GM12878 (cell line): ENCODE data around the gene LRRC4B. TPM values are rescaled to one million over a fixed set of nuclear protein-coding genes. Genes with fewer than 3 reads are reported as not detected.

Experiments used
- ASH2L ChIP-seq: fragments of 300-600, 200-600 bp; sonication (generic); IDR thresholded peaks from 2 replicates; pipeline ENCODE4 v1.6.1; 2017; ENCODE audit warnings: low read depth, mild to moderate bottlenecking, borderline replicate concordance
- ATF7 ChIP-seq: fragments of 450-650 bp; IDR thresholded peaks from 2 replicates; pipeline ENCODE4 v1.6.1; 2016; ENCODE audit warnings: low read depth, mild to moderate bottlenecking
- BHLHE40 ChIP-seq, 2 experiments: fragments of 450-650 bp in 1 of 2; IDR thresholded peaks; 2 replicates each; pipeline ENCODE4 v1.6.1; 2011 to 2017; ENCODE audit warnings: low read depth in 2 of 2, borderline replicate concordance in 1 of 2, improper control_type of control experiment in 1 of 2, low read length in 1 of 2, mild to moderate bottlenecking in 1 of 2
- CBFB ChIP-seq: IDR thresholded peaks from 2 replicates; pipeline ENCODE4 v1.6.1; 2016; ENCODE audit warnings: antibody characterized with exemption, low read depth
- CBX5 ChIP-seq: sonication (generic); IDR thresholded peaks from 2 replicates; pipeline ENCODE4 v1.6.1; 2016; ENCODE audit warnings: low read depth, moderate library complexity, mild to moderate bottlenecking, inconsistent platforms
- CEBPB ChIP-seq, 2 experiments: fragments of 150-350 bp in 1 of 2; IDR thresholded peaks; 2 replicates each; pipeline ENCODE4 v1.6.1; 2012 to 2014; ENCODE audit warnings: low read depth in 2 of 2, low read length in 2 of 2, borderline replicate concordance in 1 of 2, inconsistent platforms in 1 of 2
- CEBPZ ChIP-seq: fragments of 150-350 bp; IDR thresholded peaks from 2 replicates; pipeline ENCODE4 v1.6.1; 2016; ENCODE audit warnings: low read depth, low read length
- ESRRA ChIP-seq: IDR thresholded peaks from 2 replicates; pipeline ENCODE4 v1.6.1; 2012; ENCODE audit warnings: mild to moderate bottlenecking, low read length, improper control_type of control experiment
- FOS ChIP-seq: IDR thresholded peaks from 3 replicates; pipeline ENCODE4 v1.6.1; 2011; ENCODE audit warnings: borderline replicate concordance; ENCODE audit not compliant: insufficient read length; ENCODE audit errors: extremely low read depth
- HDAC2 ChIP-seq: fragments of 200-600 bp; sonication (generic); IDR thresholded peaks from 2 replicates; pipeline ENCODE4 v1.6.1; 2017
- IRF4 ChIP-seq: IDR thresholded peaks from 2 replicates; pipeline ENCODE4 v1.6.1; 2011; ENCODE audit warnings: low read depth, low read length
- KDM1A ChIP-seq: fragments of 200-600 bp; sonication (generic); IDR thresholded peaks from 2 replicates; pipeline ENCODE4 v1.6.1; 2016; ENCODE audit warnings: borderline replicate concordance
- MEF2A ChIP-seq: IDR thresholded peaks from 2 replicates; pipeline ENCODE4 v1.6.1; 2011; ENCODE audit warnings: low read depth, mild to moderate bottlenecking, low read length, moderate library complexity; ENCODE audit not compliant: insufficient read depth
- NFYB ChIP-seq: IDR thresholded peaks from 2 replicates; pipeline ENCODE4 v1.6.1; 2011; ENCODE audit warnings: low read depth, mild to moderate bottlenecking, low read length, improper control_type of control experiment, moderate library complexity; ENCODE audit not compliant: insufficient read depth
- NR2F1 ChIP-seq: fragments of 450-650 bp; conservative IDR thresholded peaks from 2 replicates; pipeline ENCODE4 v1.6.1; 2017; ENCODE audit warnings: mild to moderate bottlenecking
- WRNIP1 ChIP-seq: IDR thresholded peaks from 2 replicates; pipeline ENCODE4 v1.6.1; 2011; ENCODE audit warnings: low read depth, low read length, improper control_type of control experiment, borderline replicate concordance
- YBX1 ChIP-seq: fragments of 450-650 bp; IDR thresholded peaks from 2 replicates; pipeline ENCODE4 v1.6.1; 2016; ENCODE audit warnings: antibody characterized with exemption
- ZNF274 ChIP-seq: IDR thresholded peaks from one replicate; pipeline ENCODE4 v1.8.0; 2011; ENCODE audit not compliant: insufficient read length, insufficient read depth
- polyA plus RNA-seq, 11 experiments: library from polyadenylated mRNA; depleted of rRNA in 4 of 11; unstranded in 6 of 11; stranded (reverse) in 5 of 11; fragments of >200 nt; fragmentation: Nextera tagmentation in 4 of 11; fragmentation: Illumina TruSeq in 1 of 11; extraction: Ambion mirVana in 4 of 11; extraction: Trizol in 1 of 11; gene quantifications; 1 replicate in 1 of 11; 2 replicates in 10 of 11; pipeline versions ENCODE4 v1.2.1 to v1.2.3, GENCODE V29; 2011 to 2016; ENCODE audit warnings: inconsistent platforms in 2 of 11, missing spikeins in 2 of 11, low read depth in 1 of 11
- total RNA-seq, 4 experiments: library from RNA; depleted of rRNA in 3 of 4; stranded (reverse); fragments of >200 nt in 3 of 4; fragmentation: Illumina TruSeq in 1 of 4; extraction: Trizol in 1 of 4; gene quantifications; 2 replicates each; pipeline versions ENCODE4 v1.2.1 to v1.2.3, GENCODE V29; 2013 to 2021
- TF ChIP-seq, protein P1 (sequence below): fragments of 450-650 bp; IDR thresholded peaks from 2 replicates; pipeline ENCODE4 v1.6.1; 2017; ENCODE audit warnings: antibody characterized with exemption, mild to moderate bottlenecking, moderate library complexity
- TF ChIP-seq, protein P2 (sequence below): IDR thresholded peaks from 2 replicates; pipeline ENCODE4 v1.6.1; 2012; ENCODE audit warnings: low read depth, low read length, improper control_type of control experiment
- TF ChIP-seq, protein P3 (sequence below): fragments of 150-350 bp; IDR thresholded peaks from 2 replicates; pipeline ENCODE4 v1.6.1; 2014; ENCODE audit warnings: mild to moderate bottlenecking, low read depth, low read length

Gene LRRC4B
- total and polyA plus RNA-seq, 10 of the 15 experiments (the other 5 are each of a cell fraction or from before 2014, with no cell fraction given) = 0.14 TPM; not detected in 9

GRCh38 chr19:50511069-50511822, 57.0 kb downstream of the LRRC4B start, which contains the start of gene JOSD2 (continued):
- TF ChIP-seq MEF2A = peak; percentile 46; the same call in 1 of the 2 replicates
- no peak for TF ChIP-seq HDAC2
- TF ChIP-seq CBX5 = no peak
- 0 out of 2 replicates have a peak, but pooled peaks have one; percentile 33 for TF ChIP-seq ESRRA
- peak; percentile 94 for TF ChIP-seq CBFB
- TF ChIP-seq FOS = no peak
- TF ChIP-seq KDM1A = no peak
- TF ChIP-seq ASH2L = no peak
- TF ChIP-seq WRNIP1 = no peak
- TF ChIP-seq ATF7 = peak; percentile 97
- TF ChIP-seq YBX1 = no peak
- TF ChIP-seq CEBPB (IDR thresholded peaks at IDR 0.05; ENCODE audit: borderline replicate concordance in 1 of 2, low read depth in 2 of 2, low read length in 2 of 2) = no peak
- no peak for TF ChIP-seq ZNF274
- TF ChIP-seq, protein P1, sequence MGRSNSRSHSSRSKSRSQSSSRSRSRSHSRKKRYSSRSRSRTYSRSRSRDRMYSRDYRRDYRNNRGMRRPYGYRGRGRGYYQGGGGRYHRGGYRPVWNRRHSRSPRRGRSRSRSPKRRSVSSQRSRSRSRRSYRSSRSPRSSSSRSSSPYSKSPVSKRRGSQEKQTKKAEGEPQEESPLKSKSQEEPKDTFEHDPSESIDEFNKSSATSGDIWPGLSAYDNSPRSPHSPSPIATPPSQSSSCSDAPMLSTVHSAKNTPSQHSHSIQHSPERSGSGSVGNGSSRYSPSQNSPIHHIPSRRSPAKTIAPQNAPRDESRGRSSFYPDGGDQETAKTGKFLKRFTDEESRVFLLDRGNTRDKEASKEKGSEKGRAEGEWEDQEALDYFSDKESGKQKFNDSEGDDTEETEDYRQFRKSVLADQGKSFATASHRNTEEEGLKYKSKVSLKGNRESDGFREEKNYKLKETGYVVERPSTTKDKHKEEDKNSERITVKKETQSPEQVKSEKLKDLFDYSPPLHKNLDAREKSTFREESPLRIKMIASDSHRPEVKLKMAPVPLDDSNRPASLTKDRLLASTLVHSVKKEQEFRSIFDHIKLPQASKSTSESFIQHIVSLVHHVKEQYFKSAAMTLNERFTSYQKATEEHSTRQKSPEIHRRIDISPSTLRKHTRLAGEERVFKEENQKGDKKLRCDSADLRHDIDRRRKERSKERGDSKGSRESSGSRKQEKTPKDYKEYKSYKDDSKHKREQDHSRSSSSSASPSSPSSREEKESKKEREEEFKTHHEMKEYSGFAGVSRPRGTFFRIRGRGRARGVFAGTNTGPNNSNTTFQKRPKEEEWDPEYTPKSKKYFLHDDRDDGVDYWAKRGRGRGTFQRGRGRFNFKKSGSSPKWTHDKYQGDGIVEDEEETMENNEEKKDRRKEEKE = no peak
- TF ChIP-seq, protein P2, sequence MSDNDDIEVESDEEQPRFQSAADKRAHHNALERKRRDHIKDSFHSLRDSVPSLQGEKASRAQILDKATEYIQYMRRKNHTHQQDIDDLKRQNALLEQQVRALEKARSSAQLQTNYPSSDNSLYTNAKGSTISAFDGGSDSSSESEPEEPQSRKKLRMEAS = peak; percentile 90
- TF ChIP-seq BHLHE40 (IDR thresholded peaks at IDR 0.05; ENCODE audit: borderline replicate concordance in 1 of 2, low read depth in 2 of 2, low read length in 1 of 2) = peak; percentile 24 to 60; a peak in 2 of 4 replicates
- TF ChIP-seq NFYB = 0 out of 2 replicates have a peak, but pooled peaks have one; percentile 23
- peak; percentile 22; the same call in 1 of the 2 replicates for TF ChIP-seq NR2F1
- TF ChIP-seq, protein P3, sequence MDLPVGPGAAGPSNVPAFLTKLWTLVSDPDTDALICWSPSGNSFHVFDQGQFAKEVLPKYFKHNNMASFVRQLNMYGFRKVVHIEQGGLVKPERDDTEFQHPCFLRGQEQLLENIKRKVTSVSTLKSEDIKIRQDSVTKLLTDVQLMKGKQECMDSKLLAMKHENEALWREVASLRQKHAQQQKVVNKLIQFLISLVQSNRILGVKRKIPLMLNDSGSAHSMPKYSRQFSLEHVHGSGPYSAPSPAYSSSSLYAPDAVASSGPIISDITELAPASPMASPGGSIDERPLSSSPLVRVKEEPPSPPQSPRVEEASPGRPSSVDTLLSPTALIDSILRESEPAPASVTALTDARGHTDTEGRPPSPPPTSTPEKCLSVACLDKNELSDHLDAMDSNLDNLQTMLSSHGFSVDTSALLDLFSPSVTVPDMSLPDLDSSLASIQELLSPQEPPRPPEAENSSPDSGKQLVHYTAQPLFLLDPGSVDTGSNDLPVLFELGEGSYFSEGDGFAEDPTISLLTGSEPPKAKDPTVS = no peak
- TF ChIP-seq IRF4 = no peak
- no peak for TF ChIP-seq CEBPZ
